Chondrocyte (in vitro differentiated cells): ENCODE measurements around the gene SLC13A2. TPM values are rescaled to one million over a fixed set of nuclear protein-coding genes. Genes with fewer than 3 reads are reported as not detected.

ENCODE experiments used
- DNase-seq: peaks from one replicate; pipeline ENCODE4 v3.0.0; 2021; ENCODE audit warnings: mixed read lengths, low spot score
- H3K27ac Mint-ChIP-seq: one replicate; pipeline ENCODE4 v1.8.0; 2021; ENCODE audit warnings: mild to moderate bottlenecking, moderate library complexity, mixed read lengths; ENCODE audit not compliant: unreplicated experiment
- H3K27me3 Mint-ChIP-seq: 2 replicates; pipeline ENCODE4 v1.8.0; 2021; ENCODE audit warnings: low read depth, mixed read lengths
- H3K36me3 Mint-ChIP-seq: 2 replicates; pipeline ENCODE4 v1.8.0; 2021; ENCODE audit warnings: low read depth, mixed read lengths
- H3K4me1 Mint-ChIP-seq: 2 replicates; pipeline ENCODE4 v1.8.0; 2021; ENCODE audit warnings: low read depth, mild to moderate bottlenecking, mixed read lengths
- H3K4me3 Mint-ChIP-seq: one replicate; pipeline ENCODE4 v1.8.0; 2021; ENCODE audit warnings: mild to moderate bottlenecking, moderate library complexity, mixed read lengths; ENCODE audit not compliant: unreplicated experiment
- H3K9me3 Mint-ChIP-seq: 2 replicates; pipeline ENCODE4 v1.8.0; 2021; ENCODE audit warnings: low read depth, mixed read lengths
- CTCF ChIP-seq: fragments of 200-600 bp; sonication (generic); IDR thresholded peaks from 2 replicates; pipeline ENCODE4 v1.5.0; 2021; ENCODE audit warnings: antibody characterized with exemption, mild to moderate bottlenecking, moderate library complexity
- total RNA-seq: library from RNA; stranded (reverse); gene quantifications from 3 replicates; pipeline ENCODE4 v1.2.1, GENCODE V29; 2021

The SLC13A2 gene
- total RNA-seq, 1 donor from 2014 or later: not detected

GRCh38 chr17:28492352-28493310 is 19.2 kb downstream of the SLC13A2 start:
- no peak overlapping the region for H3K4me3 Mint-ChIP-seq
- H3K9me3 Mint-ChIP-seq: no peaks in the 10 kb centered on the region
- no peaks in the 10 kb centered on the region for H3K4me1 Mint-ChIP-seq
- no peaks in the 10 kb centered on the region for H3K36me3 Mint-ChIP-seq
- peak; percentile 12 for TF ChIP-seq CTCF
- no peak overlapping the region for H3K27ac Mint-ChIP-seq
- no peak for DNase-seq
- H3K27me3 Mint-ChIP-seq: peaks cover 19% of the 10 kb centered on the region

- Mint-ChIP-seq H3K4me1 (no peaks in the 10 kb centered on the region), H3K4me3 (no peak overlapping the region), H3K9me3 (no peaks in the 10 kb centered on the region), H3K27me3 (peaks cover 18% of the 10 kb centered on the region), H3K27ac (no peak overlapping the region), H3K36me3 (no peaks in the 10 kb centered on the region)
- TF ChIP-seq CTCF: no peak
- DNase-seq: no peak
These were observed 20.0 kb downstream of the SLC13A2 start for GRCh38 chr17:28493460-28493859.

- no peaks in the 10 kb centered on the region for H3K4me1 Mint-ChIP-seq
- DNase-seq: no peak
- peak; percentile 93 for TF ChIP-seq CTCF
- H3K36me3 Mint-ChIP-seq: no peaks in the 10 kb centered on the region
- peak overlapping the region; percentile 54 for H3K27ac Mint-ChIP-seq
- H3K9me3 Mint-ChIP-seq: no peaks in the 10 kb centered on the region
- peaks cover 18% of the 10 kb centered on the region for H3K27me3 Mint-ChIP-seq
- no peak overlapping the region for H3K4me3 Mint-ChIP-seq
These were observed 21.2 kb downstream of the SLC13A2 start for GRCh38 chr17:28494445-28495188.

GRCh38 chr17:28495635-28496034 is 22.2 kb downstream of the SLC13A2 start:
- H3K9me3 Mint-ChIP-seq: no peaks in the 10 kb centered on the region
- H3K36me3 Mint-ChIP-seq: no peaks in the 10 kb centered on the region
- peaks cover 24% of the 10 kb centered on the region for H3K27me3 Mint-ChIP-seq
- no peak for DNase-seq
- H3K4me1 Mint-ChIP-seq: no peaks in the 10 kb centered on the region
- H3K27ac Mint-ChIP-seq: no peak overlapping the region
- H3K4me3 Mint-ChIP-seq: no peak overlapping the region
- TF ChIP-seq CTCF: no peak

- no peak overlapping the region for H3K4me3 Mint-ChIP-seq
- no peaks in the 10 kb centered on the region for H3K9me3 Mint-ChIP-seq
- H3K27ac Mint-ChIP-seq: no peak overlapping the region
- H3K4me1 Mint-ChIP-seq: no peaks in the 10 kb centered on the region
- H3K36me3 Mint-ChIP-seq: no peaks in the 10 kb centered on the region
- H3K27me3 Mint-ChIP-seq: peaks cover 11% of the 10 kb centered on the region
- no peak for TF ChIP-seq CTCF
- DNase-seq: no peak
These were observed 24.5 kb downstream of the SLC13A2 start for GRCh38 chr17:28497931-28498330.
